ENCODE measurements around the gene ODAD2.

- TF ChIP-seq GABPA (IDR thresholded peaks at IDR 0.05; ENCODE audit: low read depth), result no peak
- TF ChIP-seq, protein P1, sequence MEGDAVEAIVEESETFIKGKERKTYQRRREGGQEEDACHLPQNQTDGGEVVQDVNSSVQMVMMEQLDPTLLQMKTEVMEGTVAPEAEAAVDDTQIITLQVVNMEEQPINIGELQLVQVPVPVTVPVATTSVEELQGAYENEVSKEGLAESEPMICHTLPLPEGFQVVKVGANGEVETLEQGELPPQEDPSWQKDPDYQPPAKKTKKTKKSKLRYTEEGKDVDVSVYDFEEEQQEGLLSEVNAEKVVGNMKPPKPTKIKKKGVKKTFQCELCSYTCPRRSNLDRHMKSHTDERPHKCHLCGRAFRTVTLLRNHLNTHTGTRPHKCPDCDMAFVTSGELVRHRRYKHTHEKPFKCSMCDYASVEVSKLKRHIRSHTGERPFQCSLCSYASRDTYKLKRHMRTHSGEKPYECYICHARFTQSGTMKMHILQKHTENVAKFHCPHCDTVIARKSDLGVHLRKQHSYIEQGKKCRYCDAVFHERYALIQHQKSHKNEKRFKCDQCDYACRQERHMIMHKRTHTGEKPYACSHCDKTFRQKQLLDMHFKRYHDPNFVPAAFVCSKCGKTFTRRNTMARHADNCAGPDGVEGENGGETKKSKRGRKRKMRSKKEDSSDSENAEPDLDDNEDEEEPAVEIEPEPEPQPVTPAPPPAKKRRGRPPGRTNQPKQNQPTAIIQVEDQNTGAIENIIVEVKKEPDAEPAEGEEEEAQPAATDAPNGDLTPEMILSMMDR (IDR thresholded peaks at IDR 0.05; ENCODE audit: insufficient read depth, low read length), result no peak
These were observed 219.3 kb downstream of the ODAD2 start for GRCh38 chr10:27779462-27780015.
